ENCODE measurements around the gene CFAP46.
A peak's percentile ranks its signal among the peaks of the same experiment; 100 is the strongest.

CFAP46 gene

DNA sequence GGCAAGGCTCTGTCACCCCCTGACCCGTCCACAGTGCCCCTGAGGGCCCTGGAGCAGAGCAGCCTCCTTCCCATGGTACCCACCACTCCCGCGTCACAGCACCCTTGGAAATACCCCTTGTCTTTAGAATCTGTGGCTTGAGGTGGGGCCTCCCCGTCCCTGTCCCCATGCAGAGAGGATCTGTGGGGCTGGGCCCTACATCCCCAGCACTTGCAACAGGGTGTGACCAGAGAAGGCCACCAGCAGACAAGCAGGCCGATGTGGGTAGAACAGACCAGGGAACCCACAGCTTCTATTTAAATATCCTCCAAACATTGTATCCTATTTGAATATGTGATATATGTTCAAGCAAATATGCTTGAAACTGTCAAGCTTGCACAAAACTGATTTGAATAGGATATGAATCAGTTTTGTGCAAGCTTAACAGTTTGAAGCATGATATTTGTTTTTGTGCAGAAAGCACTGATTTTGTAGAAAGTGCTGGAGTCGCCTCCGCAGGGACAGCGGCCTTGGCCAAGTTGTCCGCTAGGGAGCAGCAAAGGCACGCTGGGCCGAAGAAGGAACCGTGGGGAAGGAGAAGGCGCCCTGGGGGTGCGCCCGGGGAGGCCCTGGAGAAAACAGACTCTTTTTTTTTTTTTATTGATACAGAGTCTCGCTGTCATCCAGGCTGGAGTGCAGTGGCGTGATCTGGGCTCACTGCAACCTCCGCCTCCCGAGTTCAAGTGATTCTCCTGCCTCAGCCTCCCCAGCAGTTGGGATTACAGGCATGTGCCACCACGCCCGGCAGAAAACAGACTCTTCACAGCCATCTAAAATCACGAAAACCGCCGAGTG is 2.2 kb downstream of the CFAP46 start:
- no CpG with 5 or more reads among the region's 24 CpGs for WGBS, 2 donors (ENCODE audit: extremely low coverage in 2 of 2, insufficient read length in 2 of 2, insufficient replicate concordance in 1 of 2)
- Histone ChIP-seq H2AFZ (ENCODE audit: low read length) (no peak overlapping the region), H3K79me1 (ENCODE audit: low read depth, low read length) (peaks cover 3% of the 10 kb centered on the region), H3K23ac (ENCODE audit: low read depth, low read length, poor library complexity) (no peak overlapping the region), H3K4ac (ENCODE audit: low read length) (no peak overlapping the region), H2BK12ac (ENCODE audit: low read length) (no peak overlapping the region), H2BK15ac (ENCODE audit: low read length) (no peak overlapping the region), H2BK120ac (ENCODE audit: low read depth, low read length) (no peak overlapping the region), H2AK5ac (ENCODE audit: low read depth, low read length) (no peak overlapping the region), H3K14ac (ENCODE audit: low read length) (no peak overlapping the region), H4K91ac (ENCODE audit: low read depth, low read length, poor library complexity) (no peak overlapping the region), H3K9ac (ENCODE audit: low read depth, low read length, poor library complexity) (no peak overlapping the region), H3K18ac (ENCODE audit: low read length) (no peak overlapping the region), H3K27ac (replicated peaks; ENCODE audit: low read length) (no peak overlapping the region), H3K4me2 (ENCODE audit: insufficient read depth, low read length, poor library complexity, severe bottlenecking) (no peak overlapping the region), H4K8ac (ENCODE audit: low read depth, low read length) (no peak overlapping the region), H3K4me3 (ENCODE audit: low read length in 2 of 2) (peak overlapping the region in 1 of 2 donors; percentile 25), H2BK5ac (ENCODE audit: low read length) (no peak overlapping the region), H3K9me3 (replicated peaks in 1 of 2; ENCODE audit: control insufficient read depth in 2 of 2, insufficient read depth in 1 of 2, low read depth in 1 of 2, low read length in 2 of 2) (no peaks in the 10 kb centered on the region), H3K36me3 (replicated peaks in 1 of 2; ENCODE audit: control insufficient read depth in 2 of 2, insufficient read depth in 2 of 2, low read length in 2 of 2) (no peaks in the 10 kb centered on the region), H3K27me3 (ENCODE audit: control insufficient read depth in 3 of 3, insufficient read depth in 3 of 3, low read depth in 1 of 3, low read length in 3 of 3) (peaks cover 0 to 16% (median 0%) of the 10 kb centered on the region in 3 experiments), H3K4me1 (ENCODE audit: control insufficient read depth in 2 of 2, insufficient read depth in 1 of 2, low read depth in 1 of 2, low read length in 2 of 2) (peaks cover 5% of the 10 kb centered on the region in 2 donors)
- peak; percentile 48 for DNase-seq (ENCODE audit: low spot score)

DNA sequence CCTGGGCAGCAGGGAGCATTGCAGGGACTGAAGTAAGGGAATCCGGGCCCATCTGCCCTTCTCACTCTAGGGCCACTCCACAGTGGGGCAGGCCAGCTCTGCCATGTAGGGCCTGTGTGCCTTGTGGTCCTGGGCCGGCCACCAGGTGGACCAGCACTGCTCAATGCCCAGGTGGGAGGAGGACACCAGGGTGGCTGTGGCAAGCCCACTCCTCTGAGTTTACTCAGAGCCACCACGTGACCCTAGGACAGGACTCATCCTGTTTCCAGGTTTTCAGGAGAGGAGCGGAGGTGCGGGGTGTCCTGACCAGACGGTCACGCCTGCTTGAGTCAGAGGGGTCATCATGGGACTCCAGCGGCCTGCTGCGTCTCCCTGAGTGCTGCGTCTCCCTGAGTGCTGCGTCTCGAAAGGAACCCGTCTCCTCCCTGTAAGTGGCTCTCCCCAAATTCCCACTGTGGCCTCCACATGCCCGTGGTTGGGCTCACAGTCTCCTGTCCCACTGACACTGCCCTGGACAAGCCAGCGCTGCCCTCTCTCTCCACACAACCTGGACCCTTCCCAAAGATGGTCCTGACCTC is 2.9 kb downstream of the CFAP46 start:
- H2AFZ ChIP-seq (ENCODE audit: low read length), result no peak overlapping the region
- H2BK120ac ChIP-seq (ENCODE audit: low read depth, low read length), result no peak overlapping the region
- no peak overlapping the region for H2BK12ac ChIP-seq (ENCODE audit: low read length)
- H3K36me3 ChIP-seq (replicated peaks in 1 of 2; ENCODE audit: control insufficient read depth in 2 of 2, insufficient read depth in 2 of 2, low read length in 2 of 2), result no peaks in the 10 kb centered on the region
- peak overlapping the region; percentile 95 for H2AK5ac ChIP-seq (ENCODE audit: low read depth, low read length)
- no CpG with 5 or more reads among the region's 15 CpGs for WGBS, 2 donors (ENCODE audit: extremely low coverage in 2 of 2, insufficient read length in 2 of 2, insufficient replicate concordance in 1 of 2)
- no peak overlapping the region for H3K14ac ChIP-seq (ENCODE audit: low read length)
- peak overlapping the region; percentile 38 for H3K9ac ChIP-seq (ENCODE audit: low read depth, low read length, poor library complexity)
- peak overlapping the region; percentile 39 for H4K91ac ChIP-seq (ENCODE audit: low read depth, low read length, poor library complexity)
- H2BK15ac ChIP-seq (ENCODE audit: low read length), result peak overlapping the region; percentile 18
- H3K9me3 ChIP-seq (replicated peaks in 1 of 2; ENCODE audit: control insufficient read depth in 2 of 2, insufficient read depth in 1 of 2, low read depth in 1 of 2, low read length in 2 of 2), result no peaks in the 10 kb centered on the region
- peaks cover 0 to 9% (median 0%) of the 10 kb centered on the region in 3 experiments for H3K27me3 ChIP-seq (ENCODE audit: control insufficient read depth in 3 of 3, insufficient read depth in 3 of 3, low read depth in 1 of 3, low read length in 3 of 3)
- H3K4me1 ChIP-seq (ENCODE audit: control insufficient read depth in 2 of 2, insufficient read depth in 1 of 2, low read depth in 1 of 2, low read length in 2 of 2), result peaks cover 5% of the 10 kb centered on the region in 2 donors
- no peak for DNase-seq (ENCODE audit: low spot score)
- H2BK5ac ChIP-seq (ENCODE audit: low read length), result peak overlapping the region; percentile 46
- peak overlapping the region in 1 of 2 donors; percentile 25 for H3K4me3 ChIP-seq (ENCODE audit: low read length in 2 of 2)
- H3K23ac ChIP-seq (ENCODE audit: low read depth, low read length, poor library complexity), result peak overlapping the region; percentile 61
- peaks cover 3% of the 10 kb centered on the region for H3K79me1 ChIP-seq (ENCODE audit: low read depth, low read length)
- no peak overlapping the region for H4K8ac ChIP-seq (ENCODE audit: low read depth, low read length)
- peak overlapping the region; percentile 22 for H3K18ac ChIP-seq (ENCODE audit: low read length)
- H3K4ac ChIP-seq (ENCODE audit: low read length), result no peak overlapping the region
- no peak overlapping the region for H3K4me2 ChIP-seq (ENCODE audit: insufficient read depth, low read length, poor library complexity, severe bottlenecking)
- H3K27ac ChIP-seq (replicated peaks; ENCODE audit: low read length), result no peak overlapping the region

DNA sequence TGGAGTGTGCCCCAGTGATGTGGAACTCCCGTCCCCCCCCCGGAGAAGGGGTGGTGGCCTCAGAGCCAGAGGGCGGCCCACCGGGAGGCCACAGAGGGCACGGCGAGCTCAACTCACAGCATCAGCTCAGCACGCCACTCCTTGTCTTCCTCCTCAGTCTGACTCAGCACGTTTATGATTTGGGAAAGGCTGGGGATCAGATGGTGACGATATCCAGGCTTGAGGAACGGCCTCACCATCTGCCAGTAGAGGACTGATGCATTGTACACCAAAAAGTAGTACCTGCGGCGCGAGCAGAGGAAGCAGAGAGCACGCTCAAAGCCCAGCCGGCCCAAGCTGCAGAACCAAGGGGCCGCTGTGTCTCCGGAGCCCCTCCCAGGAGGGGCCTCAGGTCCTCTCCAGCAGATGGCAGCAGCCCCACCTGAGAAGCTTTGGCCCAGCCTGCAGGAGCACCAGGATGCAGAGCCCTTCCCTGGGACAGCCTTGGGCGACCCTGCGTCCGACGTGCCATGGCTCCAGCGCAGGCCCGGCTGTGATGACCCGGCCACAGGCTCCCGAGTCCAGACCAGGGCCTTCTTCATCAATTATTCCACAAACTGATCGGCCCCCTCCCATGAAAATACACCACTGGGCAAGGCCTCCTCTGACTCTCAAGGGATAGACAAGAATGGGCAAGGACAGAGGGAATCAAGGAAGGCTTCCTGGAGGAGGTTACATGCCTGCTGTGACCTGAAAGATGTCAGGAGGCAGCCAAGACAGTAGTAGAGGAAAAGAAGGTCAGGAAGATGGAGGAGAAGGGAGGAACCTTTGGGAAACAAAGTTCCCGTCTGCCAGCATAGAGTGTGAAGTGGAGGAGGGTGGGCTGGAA is 3.7 kb downstream of the CFAP46 start:
- Histone ChIP-seq H3K18ac (ENCODE audit: low read length) (no peak overlapping the region), H3K36me3 (replicated peaks in 1 of 2; ENCODE audit: control insufficient read depth in 2 of 2, insufficient read depth in 2 of 2, low read length in 2 of 2) (no peaks in the 10 kb centered on the region), H2BK120ac (ENCODE audit: low read depth, low read length) (no peak overlapping the region), H3K4me1 (ENCODE audit: control insufficient read depth in 2 of 2, insufficient read depth in 1 of 2, low read depth in 1 of 2, low read length in 2 of 2) (peaks cover 5% of the 10 kb centered on the region in 2 donors), H3K4me3 (ENCODE audit: low read length in 2 of 2) (no peak overlapping the region), H3K9me3 (replicated peaks in 1 of 2; ENCODE audit: control insufficient read depth in 2 of 2, insufficient read depth in 1 of 2, low read depth in 1 of 2, low read length in 2 of 2) (peaks cover 0 to 2% of the 10 kb centered on the region in 2 donors), H3K14ac (ENCODE audit: low read length) (no peak overlapping the region), H3K4ac (ENCODE audit: low read length) (no peak overlapping the region), H2AFZ (ENCODE audit: low read length) (no peak overlapping the region), H4K8ac (ENCODE audit: low read depth, low read length) (no peak overlapping the region), H3K9ac (ENCODE audit: low read depth, low read length, poor library complexity) (no peak overlapping the region), H2BK12ac (ENCODE audit: low read length) (no peak overlapping the region), H3K27ac (replicated peaks; ENCODE audit: low read length) (no peak overlapping the region), H2BK5ac (ENCODE audit: low read length) (peak overlapping the region; percentile 46), H2AK5ac (ENCODE audit: low read depth, low read length) (peak overlapping the region; percentile 95), H3K27me3 (ENCODE audit: control insufficient read depth in 3 of 3, insufficient read depth in 3 of 3, low read depth in 1 of 3, low read length in 3 of 3) (peaks cover 0 to 2% (median 0%) of the 10 kb centered on the region in 3 experiments), H2BK15ac (ENCODE audit: low read length) (peak overlapping the region; percentile 18), H4K91ac (ENCODE audit: low read depth, low read length, poor library complexity) (peak overlapping the region; percentile 39), H3K23ac (ENCODE audit: low read depth, low read length, poor library complexity) (peak overlapping the region; percentile 61), H3K4me2 (ENCODE audit: insufficient read depth, low read length, poor library complexity, severe bottlenecking) (no peak overlapping the region), H3K79me1 (ENCODE audit: low read depth, low read length) (peaks cover 3% of the 10 kb centered on the region)
- WGBS, 2 donors (ENCODE audit: extremely low coverage in 2 of 2, insufficient read length in 2 of 2, insufficient replicate concordance in 1 of 2), result no CpG with 5 or more reads among the region's 27 CpGs
- peak; percentile 20 for DNase-seq (ENCODE audit: low spot score)

Data from neuronal stem cell (in vitro differentiated cells).